H1 (cell line): ENCODE measurements around the gene C14orf132. TPM values are rescaled to one million over a fixed set of nuclear protein-coding genes. Genes with fewer than 3 reads are reported as not detected.

ENCODE experiments used
- ATF2 ChIP-seq: IDR thresholded peaks from 2 replicates; pipeline ENCODE4 v1.6.1; 2012; ENCODE audit warnings: low read length, inconsistent platforms
- ATF3 ChIP-seq: IDR thresholded peaks from 2 replicates; pipeline ENCODE4 v1.6.1; 2011; ENCODE audit warnings: low read depth, mild to moderate bottlenecking, low read length; ENCODE audit not compliant: insufficient read depth
- CHD7 ChIP-seq: fragments of 300-600 bp; sonication (generic); IDR thresholded peaks from 2 replicates; pipeline ENCODE4 v1.7.1; 2012; ENCODE audit warnings: low read length, moderate library complexity, mild to moderate bottlenecking, inconsistent platforms; ENCODE audit not compliant: insufficient replicate concordance
- CTBP2 ChIP-seq: IDR thresholded peaks from 2 replicates; pipeline ENCODE4 v1.7.0; 2011; ENCODE audit warnings: borderline replicate concordance, mild to moderate bottlenecking, moderate library complexity, mixed read lengths, low read length; ENCODE audit not compliant: insufficient read depth, insufficient read length
- KDM1A ChIP-seq: fragments of 200-600, 300-600 bp; sonication (generic); IDR thresholded peaks from 2 replicates; pipeline ENCODE4 v1.7.1; 2016; ENCODE audit warnings: mild to moderate bottlenecking, low read length, borderline replicate concordance
- TAF1 ChIP-seq: IDR thresholded peaks from 2 replicates; pipeline ENCODE4 v1.6.1; 2011; ENCODE audit warnings: mild to moderate bottlenecking, low read depth, low read length
- polyA plus RNA-seq, 7 experiments: library from polyadenylated mRNA; depleted of rRNA in 3 of 7; stranded (reverse) in 5 of 7; unstranded in 2 of 7; fragments of >200 nt in 5 of 7; fragments of 200-250 nt in 2 of 7; gene quantifications; 1 replicate in 5 of 7; 2 replicates in 1 of 7; 4 replicates in 1 of 7; pipeline versions ENCODE4 v1.2.1 to v1.2.3, GENCODE V29; 2011 to 2013; ENCODE audit warnings: missing spikeins in 2 of 7, mixed read lengths in 2 of 7
- total RNA-seq: library from RNA; stranded (reverse); fragmentation: NEBNext Ultra II Directional; extraction: Animal tissue kit (Norgen Biotek cat#: 25700); gene quantifications from 2 replicates; pipeline ENCODE4 v1.2.1, GENCODE V29; 2021

C14orf132 gene
- total and polyA plus RNA-seq, 2 of the 8 experiments (the other 6 are each of a cell fraction or from before 2014, with no cell fraction given) = 11.7 to 32.5 TPM

GRCh38 chr14:96051642-96052540 lies 12.7 kb downstream of the C14orf132 start (continued):
- TF ChIP-seq TAF1 (no peak), ATF3 (no peak), KDM1A (no peak), CHD7 (no peak), ATF2 (no peak), CTBP2 (no peak)
